HCT116 (cell line): ENCODE data around the gene ABHD5. TPM values are rescaled to one million over a fixed set of nuclear protein-coding genes. Genes with fewer than 3 reads are reported as not detected.

Source experiments
- ATAC-seq: fragments of 200-7000 bp; cut with Tn5 transposase; 2 replicates; pipeline ENCODE4 v1.9.1; 2020; ENCODE audit warnings: mild to moderate bottlenecking, moderate library complexity
- BruUV-seq: library from RNA; stranded (reverse); fragments of 400-500 nt; replicated peaks from 2 replicates; lab custom pipeline; 2021; lab: Mats Ljungman, UMichigan
- CTCF ChIA-PET: fragments of 300-600 bp; sonication (Branson Sonifier 250); formaldehyde crosslinking; loops from one replicate; lab custom pipeline; 2021; ENCODE audit warnings: antibody characterized with exemption; lab: Charles Lee
- POLR2A ChIA-PET: fragments of 300-600, 350-600 bp; sonication (Branson Sonifier 250); formaldehyde crosslinking; loops from one replicate; lab custom pipeline; 2021; ENCODE audit warnings: antibody characterized with exemption; lab: Charles Lee
- RAD21 ChIA-PET, 2 experiments: fragments of 300-600 bp; sonication (Branson Sonifier 250); formaldehyde crosslinking; loops; one replicate each; lab custom pipeline; 2023; ENCODE audit warnings: low total read pairs in 2 of 2; ENCODE audit not compliant: uncharacterized antibody in 2 of 2, unreplicated experiment in 2 of 2, low non-redundant PET in 1 of 2; lab: Charles Lee
- DNase-seq: peaks from one replicate; pipeline ENCODE4 v3.0.0-alpha.2; 2010; ENCODE audit warnings: low read depth, low spot score
- H2AFZ ChIP-seq: fragments of 200-600 bp; shearing (Covaris generic), sonication (generic); 2 replicates; pipeline ENCODE4 v1.6.1; 2017; ENCODE audit warnings: low read depth, mixed run types, mixed read lengths, antibody characterized with exemption, low read length; ENCODE audit not compliant: poor library complexity, severe bottlenecking
- H3K27ac ChIP-seq: 2 replicates; pipeline ENCODE4 v1.5.1; 2012; ENCODE audit warnings: low read depth, low read length
- H3K27me3 ChIP-seq: fragments of 200-600 bp; sonication (generic); 2 replicates; pipeline ENCODE4 v1.6.1; 2016; ENCODE audit warnings: mixed run types, low read length, mixed read lengths; ENCODE audit not compliant: insufficient read depth
- H3K36me3 ChIP-seq, 2 experiments: fragments of 200-500 bp in 1 of 2; fragments of 200-600 bp in 1 of 2; sonication (Bioruptor generic) in 1 of 2; sonication (generic) in 1 of 2; 2 replicates each; pipeline versions ENCODE4 v1.5.1 to v1.6.1; 2014 to 2016; ENCODE audit warnings: low read length in 2 of 2, inconsistent platforms in 1 of 2, mixed read lengths in 1 of 2, mixed run types in 1 of 2; ENCODE audit not compliant: insufficient read depth in 2 of 2, control insufficient read depth in 1 of 2
- H3K4me1 ChIP-seq, 2 experiments: fragments of 200-600 bp in 1 of 2; sonication (generic) in 1 of 2; 2 replicates each; pipeline versions ENCODE4 v1.5.1 to v1.6.1; 2012 to 2017; ENCODE audit warnings: low read length in 2 of 2, inconsistent platforms in 1 of 2, mild to moderate bottlenecking in 1 of 2, mixed read lengths in 1 of 2, mixed run types in 1 of 2, moderate library complexity in 1 of 2; ENCODE audit not compliant: insufficient read depth in 2 of 2, control insufficient read depth in 1 of 2
- H3K4me2 ChIP-seq: fragments of 200-600 bp; sonication (generic); 2 replicates; pipeline ENCODE4 v1.6.1; 2017; ENCODE audit warnings: mixed run types, low read length, mixed read lengths
- H3K4me3 ChIP-seq, 2 experiments: fragments of 200-600 bp in 1 of 2; sonication (generic) in 1 of 2; replicated peaks in 1 of 2; 2 replicates each; pipeline ENCODE4 v1.5.1; 2011 to 2016; ENCODE audit warnings: low read length in 2 of 2, control low read depth in 1 of 2, low read depth in 1 of 2, mild to moderate bottlenecking in 1 of 2, mixed read lengths in 1 of 2, mixed run types in 1 of 2
- H3K79me2 ChIP-seq: fragments of 200-600 bp; sonication (generic); 2 replicates; pipeline ENCODE4 v1.6.1; 2017; ENCODE audit warnings: mild to moderate bottlenecking, mixed run types, low read length, moderate library complexity, mixed read lengths; ENCODE audit not compliant: insufficient read depth
- H3K9ac ChIP-seq: fragments of 200-600 bp; sonication (generic); 2 replicates; pipeline ENCODE4 v1.6.1; 2016; ENCODE audit warnings: low read length, mixed read lengths
- H3K9me2 ChIP-seq: fragments of 200-600 bp; sonication (generic), shearing (Covaris generic); 2 replicates; pipeline ENCODE4 v1.6.1; 2017; ENCODE audit warnings: mixed run types, mild to moderate bottlenecking, moderate library complexity; ENCODE audit not compliant: insufficient read depth
- H3K9me3 ChIP-seq, 2 experiments: fragments of 200-500 bp in 1 of 2; fragments of 200-600 bp in 1 of 2; sonication (Bioruptor generic) in 1 of 2; sonication (generic) in 1 of 2; 2 replicates each; pipeline ENCODE4 v1.6.1; 2014 to 2017; ENCODE audit warnings: low read length in 2 of 2, mixed read lengths in 2 of 2, inconsistent platforms in 1 of 2, low read depth in 1 of 2, mild to moderate bottlenecking in 1 of 2, mixed run types in 1 of 2, moderate library complexity in 1 of 2; ENCODE audit not compliant: control insufficient read depth in 1 of 2, insufficient read depth in 1 of 2
- H4K20me1 ChIP-seq: fragments of 200-600 bp; sonication (generic), shearing (Covaris generic); 2 replicates; pipeline ENCODE4 v1.6.1; 2017; ENCODE audit warnings: mixed run types, mild to moderate bottlenecking, moderate library complexity; ENCODE audit not compliant: insufficient read depth
- CBX3 ChIP-seq: IDR thresholded peaks from 2 replicates; pipeline ENCODE4 v1.6.1; 2012; ENCODE audit warnings: low read depth
- EZH2 ChIP-seq: fragments of 200-600 bp; sonication (generic); IDR thresholded peaks from 2 replicates; pipeline ENCODE4 v1.6.1; 2017; ENCODE audit warnings: antibody characterized with exemption, mixed run types
- EZH2phosphoT487 ChIP-seq: fragments of 200-600 bp; IDR thresholded peaks from 2 replicates; pipeline ENCODE4 v1.6.1; 2018; ENCODE audit warnings: antibody characterized with exemption, borderline replicate concordance
- JUND ChIP-seq: IDR thresholded peaks from 2 replicates; pipeline ENCODE4 v1.6.1; 2012
- POLR2A ChIP-seq: IDR thresholded peaks from 2 replicates; pipeline ENCODE4 v1.7.0; 2011; ENCODE audit warnings: borderline replicate concordance; ENCODE audit not compliant: insufficient read depth, insufficient read length; ENCODE audit errors: extremely low read depth
- POLR2AphosphoS5 ChIP-seq: IDR thresholded peaks from 2 replicates; pipeline ENCODE4 v1.6.1; 2011; ENCODE audit warnings: mild to moderate bottlenecking, low read depth, low read length, moderate library complexity
- RAD21 ChIP-seq: IDR thresholded peaks from 2 replicates; pipeline ENCODE4 v1.6.1; 2012; ENCODE audit warnings: low read depth, mild to moderate bottlenecking
- SIN3A ChIP-seq: IDR thresholded peaks from 2 replicates; pipeline ENCODE4 v1.6.1; 2012; ENCODE audit warnings: low read depth
- SRF ChIP-seq: IDR thresholded peaks from 2 replicates; pipeline ENCODE4 v1.6.1; 2012; ENCODE audit warnings: low read depth
- TCF7L2 ChIP-seq: IDR thresholded peaks from 2 replicates; pipeline ENCODE4 v1.7.0; 2011; ENCODE audit warnings: borderline replicate concordance, inconsistent platforms; ENCODE audit not compliant: insufficient read depth, insufficient read length; ENCODE audit errors: extremely low read depth
- YY1 ChIP-seq: IDR thresholded peaks from 2 replicates; pipeline ENCODE4 v1.6.1; 2011; ENCODE audit warnings: low read length, low read depth, moderate library complexity, mild to moderate bottlenecking; ENCODE audit not compliant: insufficient replicate concordance; ENCODE audit errors: extremely low read depth
- ZFX ChIP-seq: fragments of 450-650 bp; IDR thresholded peaks from 2 replicates; pipeline ENCODE4 v1.6.1; 2017
- ZNF274 ChIP-seq: fragments of 200-500 bp; sonication (Bioruptor generic); IDR thresholded peaks from 2 replicates; pipeline ENCODE4 v1.6.1; 2014; ENCODE audit warnings: mild to moderate bottlenecking, low read depth, low read length, inconsistent platforms
- intact Hi-C: fragments of 100-400 bp; cut with micrococcal nuclease; formaldehyde crosslinking; loops from 2 replicates; pipeline ENCODE4 v1.10.0; 2022
- total RNA-seq: library from RNA; stranded (reverse); gene quantifications from one replicate; pipeline ENCODE4 v1.2.1, GENCODE V29; 2021; ENCODE audit not compliant: unreplicated experiment
- TF ChIP-seq, protein P1 (sequence below), 3 experiments: fragments of 200-600 bp in 1 of 3; sonication (generic) in 1 of 3; IDR thresholded peaks in 2 of 3; conservative IDR thresholded peaks in 1 of 3; 2 replicates each; pipeline ENCODE4 v1.5.1; 2012 to 2017; ENCODE audit warnings: low read depth in 2 of 3, low read length in 2 of 3, antibody characterized with exemption in 1 of 3, borderline replicate concordance in 1 of 3, control low read depth in 1 of 3, mild to moderate bottlenecking in 1 of 3, mixed read lengths in 1 of 3, mixed run types in 1 of 3, moderate library complexity in 1 of 3; ENCODE audit not compliant: insufficient read depth in 1 of 3

The ABHD5 gene
- total RNA-seq, 1 experiment from 2014 or later = 18.5 TPM

DNA sequence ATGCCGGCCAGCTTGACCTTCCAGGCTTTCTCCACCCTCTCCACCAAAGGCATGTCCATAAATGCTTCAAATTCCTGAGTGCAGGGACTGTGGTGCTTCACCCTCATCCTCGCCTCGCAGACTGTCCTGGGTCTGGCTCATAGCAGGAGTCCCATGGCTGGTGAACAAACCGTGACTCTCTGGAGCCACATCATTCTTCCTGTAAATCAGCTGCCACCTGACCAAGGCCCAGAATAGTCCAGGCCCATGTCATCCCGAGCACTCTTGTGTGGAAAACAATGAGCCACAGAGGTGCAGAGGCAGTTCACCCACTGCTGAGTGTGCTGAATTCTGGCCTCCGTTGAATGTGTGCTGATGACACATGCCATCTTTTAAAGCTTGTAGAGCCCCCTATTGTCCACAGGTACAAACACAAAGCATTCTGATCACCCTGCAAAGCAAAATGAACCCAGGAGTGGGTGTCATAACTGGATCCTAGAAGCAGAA lies 68.6 kb downstream of the ABHD5 start:
- Histone ChIP-seq H4K20me1 (no peaks in the 10 kb centered on the region), H3K9ac (no peak overlapping the region), H3K36me3 (no peaks in the 10 kb centered on the region), H3K4me1 (peaks cover 0 to 13% of the 10 kb centered on the region in 2 experiments; a peak in 2 of 4 replicates), H3K79me2 (no peaks in the 10 kb centered on the region), H3K9me3 (no peaks in the 10 kb centered on the region), H2AFZ (peak overlapping the region; percentile 38)
- POLR2A ChIA-PET = no interaction called here
- peak; percentile 88 for ATAC-seq
- BruUV-seq = no TSS peak
- intact Hi-C loops = loop anchor here (2.0 kb wide), 1 partner anchor 215 kb away; no protein-coding TSS in a partner anchor
- RAD21 ChIA-PET = no interaction called here
- no peak for TF ChIP-seq ZFX
- no peak for TF ChIP-seq POLR2AphosphoS5
- TF ChIP-seq, protein P1, sequence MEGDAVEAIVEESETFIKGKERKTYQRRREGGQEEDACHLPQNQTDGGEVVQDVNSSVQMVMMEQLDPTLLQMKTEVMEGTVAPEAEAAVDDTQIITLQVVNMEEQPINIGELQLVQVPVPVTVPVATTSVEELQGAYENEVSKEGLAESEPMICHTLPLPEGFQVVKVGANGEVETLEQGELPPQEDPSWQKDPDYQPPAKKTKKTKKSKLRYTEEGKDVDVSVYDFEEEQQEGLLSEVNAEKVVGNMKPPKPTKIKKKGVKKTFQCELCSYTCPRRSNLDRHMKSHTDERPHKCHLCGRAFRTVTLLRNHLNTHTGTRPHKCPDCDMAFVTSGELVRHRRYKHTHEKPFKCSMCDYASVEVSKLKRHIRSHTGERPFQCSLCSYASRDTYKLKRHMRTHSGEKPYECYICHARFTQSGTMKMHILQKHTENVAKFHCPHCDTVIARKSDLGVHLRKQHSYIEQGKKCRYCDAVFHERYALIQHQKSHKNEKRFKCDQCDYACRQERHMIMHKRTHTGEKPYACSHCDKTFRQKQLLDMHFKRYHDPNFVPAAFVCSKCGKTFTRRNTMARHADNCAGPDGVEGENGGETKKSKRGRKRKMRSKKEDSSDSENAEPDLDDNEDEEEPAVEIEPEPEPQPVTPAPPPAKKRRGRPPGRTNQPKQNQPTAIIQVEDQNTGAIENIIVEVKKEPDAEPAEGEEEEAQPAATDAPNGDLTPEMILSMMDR (IDR thresholded peaks at IDR 0.05 in 2 of 3, conservative IDR thresholded peaks at IDR 0.05 in 1 of 3; ENCODE audit: borderline replicate concordance in 1 of 3, insufficient read depth in 1 of 3, low read depth in 2 of 3, low read length in 2 of 3) = peak; percentile 10 to 40 (median 31); a peak in 4 of 6 replicates
- no peak for TF ChIP-seq POLR2A
- no peak for TF ChIP-seq TCF7L2
- TF ChIP-seq SRF = no peak
- no peak for TF ChIP-seq YY1
- no peak for TF ChIP-seq EZH2phosphoT487
- no peak for TF ChIP-seq SIN3A
- TF ChIP-seq EZH2 = no peak
- no peak for TF ChIP-seq CBX3
- TF ChIP-seq ZNF274 = no peak
- TF ChIP-seq RAD21 = peak; percentile 67
- TF ChIP-seq JUND = no peak
- TF ChIP-seq, all 23 proteins: peak for 2
- no peak overlapping the region for H3K27ac ChIP-seq
- no peaks in the 10 kb centered on the region for H3K27me3 ChIP-seq
- no peaks in the 10 kb centered on the region for H3K9me2 ChIP-seq
- peak overlapping the region; percentile 18; the same call in 1 of the 2 replicates for H3K4me2 ChIP-seq
- no peak for DNase-seq
- CTCF ChIA-PET = interaction anchor here (1.0 kb wide), 1 partner anchor 10 kb away, joined by 4 read pairs; no protein-coding TSS in a partner anchor
- no peak overlapping the region for H3K4me3 ChIP-seq
